Smooth muscle cell (in vitro differentiated cells): ENCODE data around the gene ANKFN1. TPM values are rescaled to one million over a fixed set of nuclear protein-coding genes. Genes with fewer than 3 reads are reported as not detected.
A peak's percentile ranks its signal among the peaks of the same experiment; 100 is the strongest.
"Not testable (repeated sequence)": the region's sequence is repeated elsewhere in the genome, so short reads cannot be mapped to it uniquely, and the experiment has no call there.

ENCODE experiments used
- DNase-seq: peaks from one replicate; lab custom pipeline; 2025; ENCODE audit not compliant: unreplicated experiment; lab: John Stamatoyannopoulos, UW
- H2AFZ ChIP-seq: fragments of 200-600 bp; sonication (generic); 2 replicates; pipeline ENCODE4 v1.6.0; 2016; ENCODE audit warnings: antibody characterized with exemption, low read depth, mild to moderate bottlenecking
- H3F3A ChIP-seq: fragments of 200-600 bp; sonication (generic); 2 replicates; pipeline ENCODE4 v1.6.0; 2017; ENCODE audit warnings: antibody characterized with exemption, low read depth
- H3K27ac ChIP-seq: fragments of 200-600 bp; sonication (generic); 2 replicates; pipeline ENCODE4 v1.5.1; 2016; ENCODE audit warnings: low read depth, mild to moderate bottlenecking
- H3K27me3 ChIP-seq: fragments of 200-600 bp; sonication (generic); 2 replicates; pipeline ENCODE4 v1.6.1; 2016; ENCODE audit warnings: low read depth, mild to moderate bottlenecking
- H3K36me3 ChIP-seq: fragments of 200-600 bp; sonication (generic); 2 replicates; pipeline ENCODE4 v1.5.1; 2016; ENCODE audit warnings: low read depth
- H3K4me1 ChIP-seq: fragments of 200-600 bp; sonication (generic); 2 replicates; pipeline ENCODE4 v1.5.1; 2016; ENCODE audit warnings: low read depth
- H3K4me2 ChIP-seq: fragments of 200-600 bp; sonication (generic); 2 replicates; pipeline ENCODE4 v1.6.0; 2016; ENCODE audit warnings: mild to moderate bottlenecking
- H3K4me3 ChIP-seq: fragments of 200-600 bp; sonication (generic); 2 replicates; pipeline ENCODE4 v1.5.1; 2016; ENCODE audit warnings: mild to moderate bottlenecking
- H3K79me2 ChIP-seq: fragments of 200-600 bp; sonication (generic); 2 replicates; pipeline ENCODE4 v1.6.0; 2016; ENCODE audit warnings: low read depth, mild to moderate bottlenecking
- H3K9ac ChIP-seq: fragments of 200-600 bp; sonication (generic); 2 replicates; pipeline ENCODE4 v1.6.0; 2016; ENCODE audit warnings: low read depth
- H3K9me3 ChIP-seq: fragments of 200-600 bp; sonication (generic); replicated peaks from 2 replicates; pipeline ENCODE4 v1.5.1; 2016; ENCODE audit warnings: low read depth
- H4K20me1 ChIP-seq: fragments of 200-600 bp; sonication (generic); 2 replicates; pipeline ENCODE4 v1.6.0; 2016; ENCODE audit warnings: low read depth
- WGBS: methylation state at CpG from one replicate; pipeline ENCODE4 v1.1.7; 2016; ENCODE audit warnings: low lambda C conversion rate; 5-methylcytosine and 5-hydroxymethylcytosine counted together
- polyA plus RNA-seq: library from polyadenylated mRNA; unstranded; fragments of >200 nt; fragmentation: Nextera tagmentation; extraction: Ambion mirVana; gene quantifications from 2 replicates; pipeline ENCODE4 v1.2.1, GENCODE V29; 2016
- total RNA-seq: library from RNA; depleted of rRNA; stranded (reverse); fragments of >200 nt; gene quantifications from 2 replicates; pipeline ENCODE4 v1.2.3, GENCODE V29; 2014
- TF ChIP-seq, protein P1 (sequence below): fragments of 200-600 bp; sonication (generic); IDR thresholded peaks from 2 replicates; pipeline ENCODE4 v1.5.1; 2017; ENCODE audit warnings: borderline replicate concordance, mild to moderate bottlenecking, antibody characterized with exemption; ENCODE audit not compliant: insufficient read depth, poor library complexity, severe bottlenecking

ANKFN1 gene
- total and polyA plus RNA-seq, 2 experiments from 2014 or later: 0.24 to 0.45 TPM

DNA sequence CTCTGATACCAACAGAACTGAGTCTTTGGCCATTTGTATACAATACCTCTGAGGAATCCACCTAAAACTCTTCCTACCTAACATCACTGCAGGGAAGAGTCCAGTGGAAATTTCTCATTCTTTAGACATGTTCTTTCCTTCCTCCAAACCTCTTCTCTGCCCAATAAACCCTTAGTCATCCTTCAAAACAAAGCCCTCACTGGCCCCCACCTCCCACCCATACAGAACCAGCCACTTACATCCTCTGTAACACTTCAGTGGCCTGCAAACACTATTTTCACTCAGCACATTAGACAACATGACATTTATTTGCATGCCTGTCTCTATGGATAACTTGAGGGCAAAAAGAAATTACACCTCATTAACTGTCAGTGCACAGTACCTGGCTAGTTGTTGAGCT, 239.9 kb downstream of the ANKFN1 start:
- Histone ChIP-seq H3K4me2 (no peak overlapping the region), H3K4me3 (no peak overlapping the region), H3K9ac (no peak overlapping the region), H3K79me2 (no peaks in the 10 kb centered on the region), H3K27me3 (no peaks in the 10 kb centered on the region), H3F3A (peaks cover 4% of the 10 kb centered on the region), H2AFZ (no peak overlapping the region), H3K27ac (peak overlapping the region; percentile 19), H3K36me3 (no peaks in the 10 kb centered on the region), H3K9me3 (peaks cover 4% of the 10 kb centered on the region), H4K20me1 (no peaks in the 10 kb centered on the region), H3K4me1 (no peaks in the 10 kb centered on the region)
- TF ChIP-seq, protein P1, sequence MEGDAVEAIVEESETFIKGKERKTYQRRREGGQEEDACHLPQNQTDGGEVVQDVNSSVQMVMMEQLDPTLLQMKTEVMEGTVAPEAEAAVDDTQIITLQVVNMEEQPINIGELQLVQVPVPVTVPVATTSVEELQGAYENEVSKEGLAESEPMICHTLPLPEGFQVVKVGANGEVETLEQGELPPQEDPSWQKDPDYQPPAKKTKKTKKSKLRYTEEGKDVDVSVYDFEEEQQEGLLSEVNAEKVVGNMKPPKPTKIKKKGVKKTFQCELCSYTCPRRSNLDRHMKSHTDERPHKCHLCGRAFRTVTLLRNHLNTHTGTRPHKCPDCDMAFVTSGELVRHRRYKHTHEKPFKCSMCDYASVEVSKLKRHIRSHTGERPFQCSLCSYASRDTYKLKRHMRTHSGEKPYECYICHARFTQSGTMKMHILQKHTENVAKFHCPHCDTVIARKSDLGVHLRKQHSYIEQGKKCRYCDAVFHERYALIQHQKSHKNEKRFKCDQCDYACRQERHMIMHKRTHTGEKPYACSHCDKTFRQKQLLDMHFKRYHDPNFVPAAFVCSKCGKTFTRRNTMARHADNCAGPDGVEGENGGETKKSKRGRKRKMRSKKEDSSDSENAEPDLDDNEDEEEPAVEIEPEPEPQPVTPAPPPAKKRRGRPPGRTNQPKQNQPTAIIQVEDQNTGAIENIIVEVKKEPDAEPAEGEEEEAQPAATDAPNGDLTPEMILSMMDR: no peak
- DNase-seq: no peak

DNA sequence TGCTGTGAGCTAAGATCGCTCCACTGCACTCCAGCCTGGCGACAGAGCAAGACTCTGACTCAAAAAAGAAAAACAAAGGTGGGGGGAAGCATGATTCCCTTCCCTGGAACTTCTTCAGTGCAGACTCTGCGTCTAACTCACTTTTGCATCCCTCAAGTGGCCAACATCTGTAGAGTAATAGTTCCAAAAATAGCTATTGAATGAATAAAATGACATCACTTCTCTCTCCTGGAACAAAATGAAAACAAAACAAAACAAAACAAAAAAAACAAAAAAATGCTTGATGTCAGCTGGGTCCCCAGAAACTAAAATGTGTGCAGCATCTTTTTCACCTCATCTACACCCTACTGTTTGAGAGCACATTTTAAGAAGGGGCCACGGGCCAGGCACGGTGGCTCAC, 242.5 kb downstream of the ANKFN1 start:
- H4K20me1 ChIP-seq: no peaks in the 10 kb centered on the region
- no peak for DNase-seq
- H3K4me2 ChIP-seq: no peak overlapping the region
- no peak overlapping the region for H3K27ac ChIP-seq
- no peaks in the 10 kb centered on the region for H3K27me3 ChIP-seq
- H3K9ac ChIP-seq: no peak overlapping the region
- 91% methylated on average over 5 of the region's 5 CpGs for whole genome bisulfite sequencing
- peaks cover 4% of the 10 kb centered on the region for H3F3A ChIP-seq
- H3K9me3 ChIP-seq: no peaks in the 10 kb centered on the region
- no peaks in the 10 kb centered on the region for H3K36me3 ChIP-seq
- TF ChIP-seq, protein P1: no peak
- H3K4me1 ChIP-seq: no peaks in the 10 kb centered on the region
- no peak overlapping the region for H2AFZ ChIP-seq
- no peaks in the 10 kb centered on the region for H3K79me2 ChIP-seq
- H3K4me3 ChIP-seq: no peak overlapping the region

DNA sequence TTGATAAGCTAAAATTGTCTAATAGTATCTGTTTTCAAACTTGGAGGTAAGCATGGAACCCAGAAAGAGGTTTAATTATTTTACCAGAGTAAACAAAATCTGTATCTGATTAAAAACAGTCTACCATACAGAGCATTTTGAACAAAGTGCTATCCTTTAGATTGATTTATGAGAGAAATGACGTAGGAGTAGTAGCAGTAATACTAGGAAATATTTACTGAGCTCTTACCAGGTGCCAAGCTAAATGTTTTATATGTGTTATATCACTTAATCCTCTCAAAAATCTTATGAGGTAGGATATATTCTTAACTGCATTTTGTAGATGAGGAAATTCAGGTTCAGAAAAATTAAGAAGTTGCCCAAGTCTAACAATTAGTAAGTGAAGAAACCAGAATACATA, 253.8 kb downstream of the ANKFN1 start:
- Histone ChIP-seq H2AFZ (no peak overlapping the region), H3K4me1 (no peaks in the 10 kb centered on the region), H3K27me3 (no peaks in the 10 kb centered on the region), H3K9ac (no peak overlapping the region), H3F3A (no peaks in the 10 kb centered on the region), H3K4me3 (no peak overlapping the region), H3K79me2 (no peaks in the 10 kb centered on the region), H3K36me3 (no peaks in the 10 kb centered on the region), H3K27ac (no peak overlapping the region), H4K20me1 (no peaks in the 10 kb centered on the region), H3K9me3 (no peaks in the 10 kb centered on the region), H3K4me2 (no peak overlapping the region)
- TF ChIP-seq, protein P1: no peak
- WGBS: 93% methylated on average over 1 of the region's 1 CpG
- no peak for DNase-seq

DNA sequence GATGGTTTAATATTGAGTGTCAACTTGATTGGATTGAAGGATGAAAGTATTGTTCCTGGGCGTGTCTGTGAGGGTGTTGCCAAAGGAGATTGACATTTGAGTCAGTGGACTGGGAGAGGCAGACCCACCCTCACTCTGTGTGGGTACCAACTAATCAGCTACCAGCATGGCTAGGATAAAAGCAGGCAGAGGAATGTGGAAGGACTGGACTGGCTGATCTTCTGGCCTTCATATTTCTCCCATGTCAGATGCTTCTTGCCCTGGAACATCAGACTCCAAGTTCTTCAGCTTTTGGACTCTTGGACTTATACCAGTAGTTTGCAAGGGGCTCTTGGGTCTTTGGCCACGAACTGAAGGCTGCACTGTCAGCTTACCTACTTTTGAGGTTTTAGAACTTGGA, 259.1 kb downstream of the ANKFN1 start:
- not testable (repeated sequence) for DNase-seq, H4K20me1 ChIP-seq, H3K4me2 ChIP-seq, H2AFZ ChIP-seq, H3K79me2 ChIP-seq, H3K36me3 ChIP-seq, H3K4me1 ChIP-seq, H3K27me3 ChIP-seq, H3K4me3 ChIP-seq, H3K9ac ChIP-seq, H3K9me3 ChIP-seq, H3F3A ChIP-seq, H3K27ac ChIP-seq
- WGBS: 85% methylated on average over 2 of the region's 2 CpGs
